GM18519 (cell line): ENCODE data around the gene C9orf50.
"Not testable (repeated sequence)": the region's sequence is repeated elsewhere in the genome, so short reads cannot be mapped to it uniquely, and the experiment has no call there.

ENCODE experiments used
- ATAC-seq: cut with Tn5 transposase; IDR thresholded peaks from one replicate; pipeline ENCODE4 v1.9.1; 2021; ENCODE audit warnings: mild to moderate bottlenecking, moderate library complexity; ENCODE audit not compliant: unreplicated experiment, low FRiP score

The C9orf50 gene, protein sequence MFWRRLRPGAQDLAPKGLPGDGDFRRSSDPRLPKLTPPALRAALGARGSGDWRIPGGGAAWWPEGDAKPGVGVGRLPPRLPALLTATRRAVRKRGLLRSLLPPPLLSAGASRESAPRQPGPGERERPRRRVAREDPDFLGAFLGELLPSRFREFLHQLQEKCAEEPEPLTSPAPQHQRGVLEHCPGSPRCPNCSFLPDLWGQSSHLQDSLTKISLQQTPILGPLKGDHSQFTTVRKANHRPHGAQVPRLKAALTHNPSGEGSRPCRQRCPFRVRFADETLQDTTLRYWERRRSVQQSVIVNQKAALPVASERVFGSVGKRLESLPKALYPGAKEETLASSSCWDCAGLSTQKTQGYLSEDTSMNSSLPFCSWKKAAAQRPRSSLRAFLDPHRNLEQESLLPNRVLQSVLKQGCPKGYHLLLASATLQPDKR

DNA sequence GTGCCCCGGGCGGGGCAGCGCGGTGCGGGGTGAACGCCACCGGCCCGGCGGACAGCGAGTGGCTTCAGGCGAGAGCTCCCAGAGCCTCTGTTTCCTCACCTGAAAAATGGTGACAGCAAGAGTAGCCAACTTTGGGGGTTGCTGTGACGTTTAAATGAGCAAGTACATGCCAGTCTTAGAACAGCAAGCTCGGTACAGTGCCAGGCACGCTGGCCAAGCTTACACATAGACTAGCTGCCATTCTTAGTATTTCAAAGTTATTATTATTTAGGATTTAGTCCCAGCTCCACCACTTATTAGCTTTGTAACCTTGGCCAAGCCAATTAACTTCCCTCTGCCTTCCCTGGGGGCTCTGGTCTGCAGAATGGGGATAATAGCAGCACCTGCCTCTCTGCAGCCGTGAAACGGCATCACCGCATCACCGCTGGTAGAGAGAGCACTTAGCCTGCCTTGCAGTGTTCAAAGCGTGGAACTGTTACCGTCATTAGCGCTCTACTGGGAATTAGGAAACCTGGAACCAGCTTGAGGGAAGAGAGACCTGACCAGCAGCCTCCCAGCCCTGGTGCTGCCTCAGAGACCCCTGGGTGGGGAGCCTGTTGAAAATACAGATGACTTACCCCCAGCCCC, at the start of gene C9orf50:
Gene C9orf50, minus strand, starts transcription at position 433 of the 627 bp plus-strand sequence. CDS start 527 bp downstream, outside the sequence.
- no peak for ATAC-seq

DNA sequence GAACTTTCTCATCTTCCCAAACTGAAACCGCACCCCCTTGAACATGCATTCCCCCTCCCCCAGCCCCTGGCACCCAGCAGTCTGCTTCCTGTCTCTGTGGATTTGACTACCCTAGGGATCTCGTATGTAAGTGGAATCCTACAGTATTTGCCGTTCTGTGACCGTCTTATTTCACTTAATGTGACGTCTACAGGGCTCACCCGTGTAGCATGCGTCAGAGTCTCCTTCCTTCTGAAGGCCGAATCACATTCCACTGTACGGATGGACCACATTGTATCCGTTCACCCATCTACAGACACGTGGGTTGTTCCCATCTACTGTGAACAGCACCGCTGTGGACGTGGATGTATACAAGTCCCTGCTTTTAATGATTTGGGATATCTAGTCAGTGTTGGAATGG, 49.0 kb upstream of the C9orf50 start:
- no peak for ATAC-seq

DNA sequence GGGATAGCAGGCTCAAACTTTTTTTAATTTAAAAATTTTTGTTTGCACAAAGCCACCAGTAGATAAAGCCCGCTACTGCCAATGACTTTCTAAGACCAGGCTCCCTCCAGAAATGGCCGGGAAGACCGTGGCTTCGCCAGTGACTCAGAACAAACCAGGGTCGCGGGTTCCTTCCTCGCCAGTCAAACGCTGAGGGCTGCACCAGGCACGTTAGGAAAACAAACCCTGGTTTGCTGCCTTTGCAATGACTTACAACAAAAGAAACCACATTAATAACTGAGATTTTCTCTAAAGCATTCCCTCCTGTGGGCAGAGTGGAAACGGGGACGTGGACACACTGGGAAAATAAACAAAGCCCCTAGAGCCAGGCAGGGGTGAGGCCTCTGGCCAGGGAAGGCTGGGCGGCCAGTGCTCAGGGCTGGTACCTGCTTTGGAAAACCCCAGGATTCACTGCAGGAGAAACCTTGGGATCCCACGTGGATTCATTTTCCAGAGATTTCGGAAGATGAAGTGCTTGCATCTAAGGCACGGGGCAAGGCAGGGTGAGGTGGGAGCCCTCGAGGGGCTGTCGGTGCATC, 48.3 kb upstream of the C9orf50 start:
- no peak for ATAC-seq

DNA sequence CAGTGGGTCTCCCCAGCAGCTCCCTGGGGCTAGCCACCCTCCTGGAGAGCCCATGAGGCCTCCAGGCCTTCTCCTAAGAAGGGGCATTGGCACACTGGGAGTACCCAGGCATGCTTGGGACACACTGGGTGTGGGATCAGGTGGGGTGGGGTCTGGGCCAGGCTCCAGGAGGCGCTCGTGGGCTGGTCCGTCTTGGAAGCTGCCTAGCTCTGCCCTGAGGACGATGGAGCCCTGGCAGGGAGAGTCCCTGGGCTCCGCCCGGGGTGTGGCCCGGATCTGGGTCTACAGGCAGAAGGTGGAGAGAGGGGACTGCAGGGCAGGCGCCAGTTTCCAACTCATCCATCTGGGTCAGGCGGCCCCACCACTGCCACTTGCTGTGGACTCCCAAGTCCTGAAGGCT, 46.9 kb upstream of the C9orf50 start:
- no peak for ATAC-seq

DNA sequence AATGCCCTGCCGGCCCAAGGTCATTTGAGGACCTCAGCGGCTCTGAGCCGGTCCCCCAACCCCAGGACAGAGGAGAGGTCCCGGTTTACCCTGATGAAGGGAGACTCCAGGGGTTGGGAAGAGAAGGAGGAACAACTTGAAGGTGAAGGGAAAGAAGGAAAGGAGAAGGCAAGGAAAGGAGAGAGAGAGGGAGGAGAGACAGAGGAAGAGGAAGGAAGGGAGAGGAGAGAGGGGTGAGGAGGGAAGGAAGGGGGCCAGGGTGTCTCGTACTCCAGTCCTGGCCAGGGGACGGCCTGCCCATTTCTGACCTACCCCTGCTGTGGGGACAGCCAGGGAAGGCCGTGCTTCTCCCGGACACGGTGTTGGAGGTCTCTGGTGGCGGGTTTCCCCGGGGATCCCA, 46.5 kb upstream of the C9orf50 start:
- ATAC-seq, result no peak

DNA sequence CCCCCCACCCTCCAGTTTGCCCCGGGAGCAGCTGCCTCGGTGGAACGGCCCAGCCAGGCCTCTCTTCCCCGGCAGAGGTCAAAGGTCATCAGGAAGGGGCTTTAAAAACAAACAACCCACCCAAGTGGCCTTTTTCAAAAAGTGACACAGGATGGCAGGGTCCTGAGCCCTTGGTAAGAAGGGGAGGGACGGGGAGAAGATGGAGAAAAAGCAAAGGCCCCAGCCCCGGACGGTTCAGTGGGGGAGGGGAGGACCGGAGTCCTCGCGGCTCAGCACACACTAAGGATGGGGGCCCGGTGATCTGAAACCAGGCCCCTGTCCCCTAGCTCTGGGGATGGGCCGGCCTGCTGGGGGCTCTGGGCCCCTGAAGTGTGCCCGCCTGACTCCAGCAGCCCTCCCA, 45.7 kb upstream of the C9orf50 start:
- no peak for ATAC-seq

DNA sequence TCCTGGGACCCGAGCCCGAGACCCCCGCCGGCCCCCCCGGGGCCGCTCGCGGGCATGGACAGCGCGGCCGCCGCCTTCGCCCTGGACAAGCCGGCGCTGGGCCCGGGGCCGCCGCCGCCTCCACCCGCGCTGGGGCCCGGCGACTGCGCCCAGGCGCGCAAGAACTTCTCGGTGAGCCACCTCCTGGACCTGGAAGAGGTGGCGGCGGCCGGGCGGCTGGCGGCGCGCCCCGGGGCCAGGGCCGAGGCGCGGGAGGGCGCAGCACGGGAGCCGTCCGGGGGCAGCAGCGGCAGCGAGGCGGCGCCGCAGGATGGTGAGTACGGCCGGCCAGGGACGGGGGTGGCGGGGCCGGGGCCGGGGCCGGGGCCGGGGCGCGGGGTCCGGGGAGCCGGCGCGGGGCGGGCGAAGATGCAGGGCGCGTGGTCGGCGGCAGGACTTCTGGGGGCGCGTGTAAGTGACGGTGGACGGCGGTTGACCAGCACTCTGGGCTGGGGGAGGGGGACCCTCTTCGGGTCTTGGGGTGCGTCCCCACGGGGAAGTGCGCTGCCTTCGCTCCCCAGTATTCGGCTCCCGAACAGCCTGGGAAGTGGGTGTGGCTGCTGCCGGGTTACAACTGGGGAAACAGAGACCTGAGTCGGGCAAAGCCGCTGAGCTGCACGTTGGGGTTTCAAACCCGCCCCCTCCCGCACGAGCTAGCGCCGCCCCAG, 45.1 kb upstream of the C9orf50 start:
- no peak for ATAC-seq

DNA sequence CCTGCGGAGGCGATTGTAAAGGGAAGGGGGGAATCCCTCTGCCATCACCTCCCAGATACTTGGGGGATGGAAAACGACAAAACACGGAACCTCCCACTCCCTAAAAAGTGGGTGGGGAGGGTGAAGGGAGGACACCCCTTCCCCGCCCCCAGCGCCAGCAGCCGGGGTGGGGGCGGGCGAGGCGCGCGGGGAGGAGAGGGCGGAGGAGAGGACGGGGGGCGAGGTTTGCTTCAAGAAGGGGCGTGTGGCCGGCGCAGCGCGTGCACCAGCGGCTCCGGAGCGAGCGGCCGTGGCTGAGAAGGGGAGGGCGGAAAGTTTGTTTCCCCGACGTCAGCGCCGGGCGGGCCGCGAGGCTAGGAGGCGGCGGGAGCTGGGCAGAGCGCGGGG, 44.5 kb upstream of the C9orf50 start, which contains the start of gene PRRX2:
Gene PRRX2, plus strand, starts transcription at position 259 of the 387 bp plus-strand sequence. CDS start 221 bp downstream, outside the sequence.
- ATAC-seq, result no peak

DNA sequence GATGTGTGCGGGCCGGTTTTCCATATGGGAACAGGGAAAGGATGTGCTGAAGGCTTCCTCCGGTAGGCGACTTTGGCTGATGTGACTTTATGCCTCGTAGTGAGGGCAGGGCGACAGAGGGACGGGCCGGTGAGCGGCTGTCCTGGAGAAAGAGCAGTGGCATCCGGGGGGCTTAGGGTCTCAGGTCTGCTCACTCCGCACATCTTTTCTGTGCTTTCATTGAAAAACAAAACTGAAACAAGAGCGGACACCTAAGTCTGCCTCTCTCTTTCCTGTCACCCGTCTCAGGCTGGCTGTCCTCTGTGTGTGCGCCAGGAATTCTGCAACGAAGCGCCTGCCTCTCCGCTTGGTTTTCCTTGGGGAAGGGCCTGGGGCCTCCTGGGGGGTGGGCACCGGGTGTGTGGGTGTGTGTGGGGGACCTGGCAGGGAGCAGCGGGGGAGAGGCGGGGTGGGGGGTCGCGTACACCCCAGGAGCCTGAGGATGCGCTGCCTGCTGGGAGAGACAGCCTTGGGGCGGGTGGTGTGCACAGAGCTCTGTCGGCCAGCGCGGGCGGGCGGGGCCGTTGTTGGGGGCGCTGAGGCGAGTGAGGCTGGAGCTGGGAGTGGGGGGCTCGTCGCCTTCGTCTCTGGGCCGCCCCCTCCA, 44.0 kb upstream of the C9orf50 start:
- ATAC-seq, result no peak

DNA sequence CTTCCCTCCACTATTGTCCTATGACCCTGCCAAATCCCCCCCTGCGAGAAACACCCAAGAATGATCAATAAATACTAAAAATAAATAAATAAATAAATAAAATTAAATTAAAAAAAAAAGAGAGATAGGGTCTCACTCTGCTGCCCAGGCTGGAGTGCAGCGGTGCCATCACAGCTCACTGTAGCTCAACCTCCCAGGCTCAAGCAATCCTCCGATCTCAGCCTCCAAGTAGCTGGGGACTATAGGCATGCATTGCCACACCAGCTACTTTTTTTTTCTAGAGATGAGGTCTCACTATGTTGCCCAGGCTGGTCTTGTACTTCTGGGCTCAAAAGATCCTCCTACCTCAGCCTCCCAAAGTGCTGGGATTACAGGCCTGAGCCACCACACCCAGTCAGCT, 41.3 kb upstream of the C9orf50 start:
- ATAC-seq, result not testable (repeated sequence)

DNA sequence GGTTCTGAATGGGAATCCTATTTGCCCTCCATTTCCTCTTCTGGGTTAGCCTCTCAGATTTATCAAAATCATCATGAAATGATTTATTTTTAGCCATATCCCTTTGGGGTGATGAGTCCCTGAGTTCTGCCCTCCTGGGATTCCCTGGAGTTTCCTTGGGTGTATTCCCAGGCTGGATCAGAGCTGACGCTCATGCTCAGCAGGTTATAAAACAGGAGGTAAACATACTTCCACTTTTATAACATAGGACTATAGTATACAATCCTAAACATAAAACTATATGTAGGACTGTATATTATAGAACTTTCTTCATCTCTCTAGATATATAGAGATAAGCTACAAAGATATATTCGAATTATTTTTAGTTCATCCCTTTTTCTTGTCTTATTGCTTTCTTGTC, 40.1 kb upstream of the C9orf50 start:
- no peak for ATAC-seq

DNA sequence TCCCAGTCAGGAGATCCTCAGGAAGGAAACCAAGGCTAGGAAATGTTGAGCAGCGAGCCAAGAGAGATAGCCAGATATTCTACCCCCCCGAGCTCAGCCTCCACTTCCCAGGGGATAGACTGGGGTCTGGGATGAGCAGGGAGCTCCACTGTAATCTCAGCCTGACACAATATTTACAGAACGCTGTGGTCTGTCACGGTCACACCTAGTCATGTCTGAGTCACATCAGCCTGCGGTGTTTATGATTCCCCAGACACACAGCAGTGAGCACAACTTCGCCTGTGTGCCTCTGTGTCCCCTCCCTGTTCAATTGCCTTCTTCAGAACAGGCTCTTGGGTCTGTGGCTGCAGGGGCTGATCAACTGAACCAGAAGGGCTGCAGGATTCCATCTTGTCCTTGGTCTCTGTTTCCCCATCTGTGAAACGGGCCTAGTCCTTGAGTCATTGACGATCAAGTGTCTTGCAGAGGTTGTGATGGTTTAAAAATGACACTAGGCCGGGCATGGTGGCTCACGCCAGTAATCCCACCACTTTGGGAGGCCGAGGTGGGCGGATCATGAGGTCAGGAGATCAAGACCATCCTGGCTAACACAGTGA, 36.0 kb upstream of the C9orf50 start:
- ATAC-seq, result no peak

DNA sequence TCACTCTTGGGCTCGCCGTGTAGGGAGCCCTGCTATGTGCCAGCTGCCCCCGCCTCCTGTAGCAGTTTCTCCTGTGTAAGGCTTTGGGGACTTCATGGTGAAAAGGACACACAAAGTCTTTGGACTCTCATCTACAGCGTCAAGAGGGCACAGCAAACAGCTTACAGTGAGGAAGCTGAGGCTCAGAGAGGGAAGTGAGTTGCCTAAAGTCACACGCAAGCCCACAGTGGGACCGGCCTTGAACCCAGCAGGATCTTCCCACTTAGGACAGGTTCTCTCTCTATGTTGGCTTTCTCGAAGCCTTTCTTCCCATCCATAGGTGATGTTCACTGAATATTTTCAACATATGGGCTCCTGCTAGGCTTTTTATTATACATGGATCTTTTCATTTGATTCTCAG, 34.8 kb upstream of the C9orf50 start:
- ATAC-seq, result no peak

DNA sequence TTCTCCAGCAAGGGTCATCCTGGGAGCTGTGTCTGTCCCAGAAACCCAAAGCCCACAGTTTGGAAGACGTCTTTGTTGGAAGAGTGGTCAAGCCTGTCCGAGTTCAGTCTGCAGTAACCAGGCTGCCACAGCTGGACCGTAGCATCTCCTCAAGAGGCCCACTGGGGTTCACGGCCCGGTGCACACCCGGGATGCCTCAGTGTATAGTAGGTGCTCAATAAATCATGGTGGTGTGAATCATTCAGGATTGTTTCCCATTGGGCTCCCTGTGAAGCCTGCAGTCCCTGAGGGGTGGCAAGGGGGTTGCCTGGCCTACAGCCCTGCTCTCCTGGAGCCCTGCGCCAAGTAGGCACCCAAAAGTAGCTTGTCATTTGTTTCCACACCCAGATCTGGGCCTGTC, 34.3 kb upstream of the C9orf50 start:
- ATAC-seq, result no peak

DNA sequence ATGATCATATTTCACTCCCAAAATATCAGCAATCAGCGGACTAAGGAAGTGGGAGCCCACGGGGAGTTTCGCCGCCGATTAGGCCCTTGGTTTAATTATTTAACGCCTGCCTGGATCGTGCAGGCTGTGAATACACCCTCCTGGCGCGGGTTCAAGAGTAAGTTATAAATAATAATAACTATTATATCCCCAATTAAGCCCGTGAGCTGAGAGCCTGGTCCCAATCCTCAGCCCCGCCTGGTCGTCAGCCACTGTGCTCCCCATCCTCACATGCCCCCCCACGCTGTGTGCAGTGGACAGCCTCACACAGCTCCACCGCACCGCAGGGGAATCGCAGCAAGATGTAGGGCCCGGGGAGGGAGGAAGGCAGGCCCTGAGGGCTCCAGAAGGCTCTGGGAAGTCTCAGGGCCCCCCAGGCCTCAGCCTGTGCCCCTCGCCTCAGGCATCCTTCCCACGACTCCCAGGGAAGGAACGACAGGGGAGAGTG, 33.7 kb upstream of the C9orf50 start:
- ATAC-seq, result no peak

DNA sequence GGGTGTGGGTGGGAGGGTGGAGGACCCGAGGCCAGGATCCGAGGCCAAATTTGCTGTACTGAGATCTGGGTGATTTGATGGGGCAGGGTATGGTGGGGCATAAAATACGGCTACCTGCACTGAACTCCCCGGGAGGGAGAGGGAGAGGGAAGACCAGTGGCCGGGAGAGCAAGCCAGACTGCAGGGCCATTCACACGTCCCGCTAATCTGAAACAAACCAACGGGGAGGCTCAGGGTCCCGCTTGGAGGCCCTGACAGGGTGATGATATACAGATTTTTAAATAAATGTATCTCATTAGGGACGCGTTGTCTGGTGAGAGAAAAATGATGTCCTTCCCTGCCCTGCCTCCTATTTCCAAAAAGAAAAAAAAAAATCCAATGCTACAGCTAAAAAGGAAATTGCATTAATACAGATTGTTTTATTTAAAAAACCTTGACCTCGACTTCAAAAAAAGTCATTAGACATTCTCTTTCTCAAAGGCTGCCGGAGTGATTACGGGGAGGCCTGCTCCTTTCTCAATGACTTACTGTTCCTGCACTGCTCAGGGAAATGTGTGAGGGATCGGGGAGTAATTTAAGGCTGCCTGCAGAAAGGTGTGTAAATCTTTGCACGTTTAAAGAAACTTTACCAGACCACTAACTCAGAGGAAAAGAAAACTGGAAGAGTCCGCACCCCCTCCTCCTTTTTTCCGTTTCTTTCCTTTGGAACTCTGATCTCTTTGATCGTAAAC, 33.1 kb upstream of the C9orf50 start:
- no peak for ATAC-seq

DNA sequence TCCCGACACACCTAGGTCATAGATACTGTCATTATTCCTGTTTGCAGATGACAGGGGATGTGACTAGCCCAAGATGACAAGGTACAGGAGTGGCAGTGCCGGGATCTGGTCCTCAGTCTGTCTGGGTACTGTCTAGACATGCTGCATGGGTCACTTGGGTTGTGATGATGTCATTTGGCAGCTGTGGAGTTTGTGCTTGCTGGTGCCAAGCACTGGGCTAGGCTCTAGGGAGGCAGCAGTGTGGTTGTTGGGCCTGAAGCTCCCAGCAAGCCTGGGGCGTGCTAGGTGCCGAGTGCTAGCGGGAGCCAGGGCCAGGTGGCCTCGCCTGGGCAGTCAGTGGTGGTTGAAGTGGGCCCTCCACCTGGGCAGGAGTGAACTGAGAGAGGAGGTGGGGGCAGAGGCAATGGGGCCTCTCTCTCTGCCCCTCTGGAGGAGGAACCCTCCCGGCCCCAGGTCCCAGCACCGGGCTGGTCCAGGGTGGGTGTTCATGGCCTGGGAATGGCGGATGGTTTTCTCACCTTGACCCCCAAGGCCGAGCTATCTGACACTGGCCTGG, 29.9 kb upstream of the C9orf50 start:
- no peak for ATAC-seq

DNA sequence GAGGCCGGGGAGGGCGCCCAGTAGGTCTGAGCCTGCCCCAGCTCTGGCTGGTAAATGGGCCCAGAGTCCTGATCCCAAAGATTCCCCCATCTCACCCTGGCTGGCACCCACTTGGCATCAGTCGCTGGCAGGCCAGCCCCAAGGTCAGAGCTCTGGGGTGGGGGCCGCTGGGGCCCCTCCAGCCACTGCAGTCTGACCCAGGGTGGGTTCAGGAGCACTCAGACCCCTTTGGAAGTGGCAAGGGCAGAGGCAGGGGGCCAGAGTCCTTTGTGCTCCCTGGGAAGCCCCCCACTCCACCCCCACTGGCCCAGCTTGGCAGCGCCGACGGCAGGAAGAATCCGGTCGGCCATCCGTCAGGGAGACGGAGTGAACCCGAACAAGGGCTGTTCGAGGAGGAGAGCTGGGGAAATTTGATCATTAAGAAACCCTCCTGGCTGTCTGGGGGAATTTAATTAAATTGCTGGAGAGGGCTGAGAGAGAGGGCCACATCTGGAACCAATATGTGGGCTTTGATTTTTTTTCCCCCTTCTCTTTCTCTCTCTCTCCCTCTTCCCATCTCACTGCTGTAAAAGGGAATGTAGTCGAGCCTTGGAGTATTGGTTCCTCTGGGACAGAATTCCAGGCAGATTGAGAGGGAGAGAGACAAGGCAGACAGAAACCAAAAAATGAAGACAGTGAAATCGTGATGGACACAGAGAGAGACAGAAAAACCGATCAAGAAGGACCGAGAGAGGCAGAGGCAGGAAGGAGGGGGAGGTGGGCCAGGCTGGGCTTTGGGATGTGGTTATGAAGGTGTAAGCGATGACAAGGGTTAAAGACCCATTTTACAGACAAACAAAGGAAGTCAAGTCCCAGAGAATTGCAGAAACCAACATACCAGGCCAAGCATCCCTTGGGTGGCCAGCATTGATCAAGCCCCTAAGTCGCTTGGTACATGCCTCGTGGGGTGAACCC, 29.1 kb upstream of the C9orf50 start:
- ATAC-seq, result no peak
